Measurements from ENCODE around the gene UGT1A3.
"Not testable (repeated sequence)": the region's sequence is repeated elsewhere in the genome, so short reads cannot be mapped to it uniquely, and the experiment has no call there.

Gene UGT1A3

DNA sequence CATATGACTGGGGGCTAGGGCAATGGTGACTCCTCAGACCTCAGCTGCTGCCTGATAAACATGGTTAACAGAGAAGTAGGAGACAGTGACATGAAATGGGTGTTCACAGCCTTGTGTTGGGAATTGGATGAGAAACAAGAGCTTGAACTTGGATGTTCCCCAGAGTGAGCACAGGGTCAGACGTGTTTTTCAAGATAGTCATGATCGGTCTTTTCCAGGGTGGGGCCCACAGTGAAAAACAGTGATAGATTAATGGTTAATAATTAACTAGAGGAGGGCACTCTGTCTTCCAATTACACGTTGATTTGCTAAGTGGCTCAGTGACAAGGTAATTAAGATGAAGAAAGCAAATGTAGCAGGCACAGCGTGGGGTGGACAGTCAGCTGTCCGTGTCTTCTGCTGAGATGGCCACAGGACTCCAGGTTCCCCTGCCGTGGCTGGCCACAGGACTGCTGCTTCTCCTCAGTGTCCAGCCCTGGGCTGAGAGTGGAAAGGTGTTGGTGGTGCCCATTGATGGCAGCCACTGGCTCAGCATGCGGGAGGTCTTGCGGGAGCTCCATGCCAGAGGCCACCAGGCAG lies at the start of gene UGT1A3:
UGT1A3 (plus strand) TSS at position 320 of the 579 bp plus-strand sequence; CDS start at position 405, 85 bp downstream.
- no peak for DNase-seq (ENCODE audit: low spot score)

DNA sequence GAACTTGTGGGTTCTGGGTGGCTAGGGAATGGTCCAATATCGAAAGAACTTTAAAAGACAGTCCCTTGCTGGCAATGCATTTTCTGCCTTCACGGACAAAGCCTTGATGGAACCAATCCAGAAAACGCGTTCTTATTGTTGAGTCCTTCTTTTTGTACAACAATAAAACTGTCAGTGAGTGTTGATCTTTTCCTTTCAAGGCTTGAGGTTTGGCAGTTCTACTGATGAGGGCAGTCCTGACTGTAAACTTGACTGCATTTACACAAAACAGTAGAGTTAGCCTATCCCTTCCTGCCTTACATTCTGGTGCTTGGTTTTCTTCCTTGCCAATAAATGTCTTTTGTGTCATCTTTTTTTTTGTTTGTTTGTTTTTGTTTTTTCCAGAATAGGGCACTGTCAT lies 49.6 kb upstream of the UGT1A3 start:
- DNase-seq (ENCODE audit: low spot score): no peak

DNA sequence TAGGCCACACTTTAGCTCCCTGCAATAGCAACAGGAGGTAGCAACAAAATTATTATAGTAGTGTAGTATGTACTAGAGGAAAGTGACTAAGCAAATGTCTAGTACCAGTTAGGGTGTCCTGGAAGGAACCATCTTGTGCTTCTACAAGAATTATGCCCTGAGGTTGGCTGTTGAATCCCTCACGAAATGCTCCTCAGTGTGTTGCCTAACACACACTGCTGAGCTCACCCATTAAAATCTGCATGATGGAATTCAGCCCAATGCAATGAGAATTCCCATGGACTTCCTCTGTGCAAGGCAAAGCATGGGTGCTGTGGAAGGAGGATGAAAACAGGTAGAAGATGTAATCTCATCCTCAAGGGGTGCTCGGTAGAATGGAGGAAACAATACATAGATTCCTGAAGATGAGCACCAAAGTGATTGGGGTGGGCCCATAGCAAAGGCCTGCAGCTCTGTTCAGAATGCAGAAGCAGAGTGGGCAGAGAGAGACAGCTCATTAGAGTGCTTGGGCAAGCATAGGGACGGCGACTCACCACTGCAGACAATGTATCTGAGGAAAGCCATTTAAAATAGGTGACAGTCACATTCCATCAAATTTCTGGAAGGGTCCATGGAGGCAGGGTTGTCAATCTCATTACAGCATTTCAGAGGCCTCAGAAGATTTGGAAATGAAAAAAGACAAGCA lies 48.3 kb upstream of the UGT1A3 start:
- DNase-seq (ENCODE audit: low spot score): no peak

- no peak for DNase-seq (ENCODE audit: low spot score)
These were observed 47.2 kb upstream of the UGT1A3 start, which contains the start of gene UGT1A7 for GRCh38 chr2:233681521-233682099. UGT1A7 (plus strand) TSS chr2:233681901; CDS start chr2:233681938, 37 bp downstream.

DNA sequence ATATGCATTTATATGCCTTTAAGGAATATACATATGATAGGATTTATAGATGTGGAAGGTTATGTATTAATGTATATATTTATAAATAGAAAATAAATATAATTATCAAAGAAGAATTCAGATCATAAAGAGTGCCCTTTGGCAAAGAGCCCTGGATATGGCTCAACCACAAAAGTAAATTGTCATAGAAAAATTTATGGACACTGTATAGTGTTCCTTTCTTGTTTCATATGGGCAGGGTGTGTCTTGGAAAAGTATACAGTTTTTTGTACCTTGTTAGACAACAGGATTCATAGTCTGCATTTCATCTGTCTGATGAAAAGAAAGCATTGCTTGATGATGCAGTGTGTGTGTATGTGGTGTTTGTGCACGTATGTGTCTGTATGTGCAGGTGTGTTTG lies 44.2 kb upstream of the UGT1A3 start:
- DNase-seq (ENCODE audit: low spot score): no peak

- no peak for DNase-seq (ENCODE audit: low spot score)
These were observed 41.9 kb upstream of the UGT1A3 start for GRCh38 chr2:233686928-233687327.

GRCh38 chr2:233688341-233688740 lies 40.5 kb upstream of the UGT1A3 start:
- DNase-seq (ENCODE audit: low spot score): no peak

DNA sequence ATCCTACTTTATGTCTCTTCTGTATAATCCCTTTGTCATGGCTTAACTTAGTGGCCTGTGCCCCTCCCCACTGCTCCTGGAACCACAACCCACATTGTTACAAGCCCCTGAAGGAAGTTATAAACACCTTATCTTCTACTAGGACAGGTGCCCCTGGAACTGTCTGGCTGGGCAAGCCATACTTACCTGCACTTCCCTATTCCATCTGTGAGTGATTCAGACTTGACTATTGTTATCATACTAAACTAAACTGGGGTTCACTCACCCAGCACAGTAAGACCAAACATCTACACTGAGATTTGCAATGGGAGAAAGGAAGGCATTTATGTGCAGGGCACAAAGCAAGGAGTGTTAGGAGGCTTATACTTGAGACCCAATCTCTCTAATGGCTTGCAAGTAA lies 39.8 kb upstream of the UGT1A3 start:
- DNase-seq (ENCODE audit: low spot score): no peak

GRCh38 chr2:233689501-233689900 lies 39.3 kb upstream of the UGT1A3 start:
- DNase-seq (ENCODE audit: low spot score): no peak

GRCh38 chr2:233690444-233690843 lies 38.4 kb upstream of the UGT1A3 start:
- no peak for DNase-seq (ENCODE audit: low spot score)

- DNase-seq (ENCODE audit: low spot score): no peak
These were observed 37.1 kb upstream of the UGT1A3 start for GRCh38 chr2:233691443-233692433.

- DNase-seq (ENCODE audit: low spot score): no peak
These were observed 36.2 kb upstream of the UGT1A3 start, which contains the start of gene UGT1A6 for GRCh38 chr2:233692648-233693047. UGT1A6 (plus strand) TSS chr2:233692890; CDS start chr2:233693005, 115 bp downstream.

DNA sequence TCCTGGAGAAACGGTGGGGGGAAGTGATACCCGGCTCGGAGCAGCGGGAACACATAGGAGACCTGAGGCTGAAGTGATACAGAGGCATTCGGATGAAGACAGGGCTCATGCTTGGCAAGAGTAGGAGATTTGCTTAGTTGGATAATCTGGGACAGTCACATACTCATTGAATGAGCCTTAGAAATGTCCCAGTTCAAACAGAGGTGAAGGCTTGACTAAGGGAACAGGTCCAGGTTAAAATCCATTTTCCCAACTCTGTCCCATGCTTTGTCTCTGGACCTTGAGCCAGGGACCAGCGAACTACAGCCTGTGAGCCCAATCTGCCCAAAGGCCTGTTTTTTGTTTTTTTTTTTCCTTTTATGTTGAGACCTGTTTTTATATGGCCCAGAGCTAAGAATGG lies 34.9 kb upstream of the UGT1A3 start:
- no peak for DNase-seq (ENCODE audit: low spot score)

DNA sequence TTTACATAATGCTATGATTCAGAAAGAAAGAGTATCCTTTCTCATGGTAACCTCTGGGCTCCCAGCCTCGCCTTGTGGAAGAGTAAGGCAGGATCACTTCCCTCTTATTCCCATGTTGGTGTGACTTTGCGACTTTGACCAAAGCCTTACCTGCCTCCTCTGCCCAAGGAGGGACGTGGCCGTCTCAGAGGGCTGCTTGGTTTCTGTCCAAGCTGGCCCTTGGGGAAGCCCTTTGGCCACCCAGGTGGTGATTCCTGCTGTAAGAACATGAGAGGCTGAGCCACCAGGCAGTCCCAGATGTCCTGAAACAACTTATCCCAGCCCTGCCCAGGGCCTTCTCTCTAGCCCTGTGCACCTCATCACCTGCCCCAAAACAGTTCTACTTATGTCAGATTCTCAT lies 30.1 kb upstream of the UGT1A3 start:
- no peak for DNase-seq (ENCODE audit: low spot score)

DNA sequence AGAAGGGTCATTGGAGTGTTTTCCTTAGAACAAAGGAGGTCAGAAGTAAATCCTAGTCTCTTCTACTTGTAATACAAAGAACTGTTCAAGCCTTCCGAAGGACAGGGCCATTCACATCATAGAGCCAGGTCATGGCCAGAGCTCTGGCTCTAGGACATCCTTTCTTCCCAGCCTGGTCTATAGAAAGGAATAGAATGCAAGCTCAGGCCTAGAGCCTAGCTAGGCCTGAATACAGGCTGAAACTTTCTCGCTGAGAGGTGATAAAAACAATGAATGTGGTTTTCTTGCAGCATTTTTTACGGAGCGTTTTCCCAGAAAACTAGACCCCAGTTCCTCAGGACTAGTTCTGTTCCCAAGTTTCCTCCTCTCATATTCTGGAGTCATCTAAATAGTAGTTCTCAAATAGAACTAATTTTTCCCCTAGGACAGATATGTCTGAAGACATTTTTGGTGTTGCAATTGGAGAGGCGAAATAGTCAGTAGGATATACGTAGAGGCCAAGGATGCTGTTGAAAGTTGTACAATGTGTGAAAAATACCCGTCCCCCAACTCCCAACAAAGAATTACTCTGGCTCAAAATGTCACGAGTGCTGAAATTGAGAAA lies 29.3 kb upstream of the UGT1A3 start:
- DNase-seq (ENCODE audit: low spot score): no peak

DNA sequence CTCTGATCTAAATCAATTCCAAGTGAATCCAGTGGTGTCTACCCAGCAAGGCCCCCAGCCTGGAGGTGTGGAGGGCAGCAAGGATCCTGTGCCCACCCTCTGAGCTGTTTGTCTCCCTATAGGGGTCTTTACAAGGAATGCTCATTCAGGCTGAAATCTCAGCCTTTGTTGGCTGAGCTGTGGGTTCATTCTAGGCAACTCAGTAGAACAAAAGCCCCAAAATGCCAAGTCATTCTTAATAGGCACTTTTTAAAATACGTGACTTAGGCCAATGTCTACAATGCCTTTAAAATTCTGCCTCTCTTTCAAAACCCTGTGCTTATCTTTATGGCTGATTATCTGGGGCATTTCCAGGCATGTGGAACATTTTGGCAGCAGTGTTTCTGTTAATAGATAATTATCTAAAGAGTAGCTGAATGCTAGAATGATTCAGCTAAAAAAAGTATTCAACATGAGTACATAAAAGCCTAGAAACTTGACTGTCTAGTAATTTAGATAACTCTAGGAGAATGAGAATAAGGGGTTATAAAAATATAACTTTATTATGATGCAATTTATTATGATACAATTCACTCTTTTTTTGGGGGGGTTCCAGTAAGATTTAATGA lies 28.7 kb upstream of the UGT1A3 start:
- DNase-seq (ENCODE audit: low spot score): no peak

DNA sequence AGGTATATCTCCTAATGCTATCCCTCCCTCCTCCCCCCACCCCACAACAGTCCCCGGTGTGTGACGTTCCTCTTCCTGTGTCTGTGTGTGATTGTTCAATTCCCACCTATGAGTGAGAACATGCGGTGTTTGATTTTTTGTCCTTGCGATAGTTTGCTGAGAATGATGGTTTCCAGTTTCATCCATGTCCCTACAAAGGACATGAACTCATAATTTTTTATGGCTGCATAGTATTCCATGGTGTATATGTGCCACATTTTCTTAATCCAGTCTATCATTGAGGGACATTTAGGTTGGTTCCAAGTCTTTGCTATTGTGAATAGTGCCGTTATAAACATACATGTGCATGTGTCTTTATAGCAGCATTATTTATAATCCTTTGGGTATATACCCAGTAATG lies 28.0 kb upstream of the UGT1A3 start:
- DNase-seq (ENCODE audit: low spot score): not testable (repeated sequence)

DNA sequence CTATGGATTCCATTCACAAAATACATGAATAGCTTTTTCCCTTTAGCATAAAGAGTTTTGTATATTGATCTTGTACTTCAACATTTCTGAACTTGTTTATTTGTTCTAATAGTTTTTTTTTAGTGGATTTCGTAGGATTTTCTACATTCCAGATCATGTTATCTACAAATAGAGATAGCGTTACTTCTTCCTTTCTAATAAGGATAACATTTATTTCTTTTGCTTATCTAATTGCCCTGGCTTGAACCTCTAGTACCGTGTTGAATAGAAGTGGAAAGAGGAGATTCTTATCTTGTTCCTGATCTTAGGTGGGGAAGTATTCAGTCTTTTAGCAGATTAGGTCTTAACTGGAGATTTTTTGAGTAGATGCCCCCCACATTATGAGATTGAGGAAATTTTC lies 26.6 kb upstream of the UGT1A3 start:
- DNase-seq (ENCODE audit: low spot score): no peak

- DNase-seq (ENCODE audit: low spot score): no peak
These were observed 22.8 kb upstream of the UGT1A3 start for GRCh38 chr2:233705911-233706506.

- no peak for DNase-seq (ENCODE audit: low spot score)
These were observed 22.1 kb upstream of the UGT1A3 start for GRCh38 chr2:233706720-233707119.

Measured in CD4-positive, alpha-beta T cell treated with Interleukin-2 at 100 ng/mL for 4 hours (primary cell).